Fibroblast of skin of abdomen (primary cell): ENCODE measurements around the gene SLC6A8.
"Not testable (repeated sequence)": the region's sequence is repeated elsewhere in the genome, so short reads cannot be mapped to it uniquely, and the experiment has no call there.

Source experiments
- DNase-seq: peaks from one replicate; pipeline ENCODE4 v3.0.0-alpha.2; 2013

Gene SLC6A8

GRCh38 chrX:153694256-153694655 lies 6.5 kb downstream of the SLC6A8 start:
- DNase-seq, result not testable (repeated sequence)

DNA sequence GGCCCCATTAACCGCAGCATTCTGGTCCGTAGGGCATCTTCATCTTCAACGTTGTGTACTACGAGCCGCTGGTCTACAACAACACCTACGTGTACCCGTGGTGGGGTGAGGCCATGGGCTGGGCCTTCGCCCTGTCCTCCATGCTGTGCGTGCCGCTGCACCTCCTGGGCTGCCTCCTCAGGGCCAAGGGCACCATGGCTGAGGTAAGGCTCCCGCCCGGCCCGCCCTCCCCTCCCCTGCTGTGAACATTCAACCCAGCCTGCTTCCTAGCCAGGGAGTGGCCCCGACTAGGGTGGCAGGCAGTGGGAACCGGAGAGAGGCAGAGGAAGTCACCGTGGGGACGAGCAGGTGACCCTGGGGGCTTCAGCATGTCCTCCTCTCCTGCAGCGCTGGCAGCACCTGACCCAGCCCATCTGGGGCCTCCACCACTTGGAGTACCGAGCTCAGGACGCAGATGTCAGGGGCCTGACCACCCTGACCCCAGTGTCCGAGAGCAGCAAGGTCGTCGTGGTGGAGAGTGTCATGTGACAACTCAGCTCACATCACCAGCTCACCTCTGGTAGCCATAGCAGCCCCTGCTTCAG lies 7.1 kb downstream of the SLC6A8 start:
- DNase-seq, result no peak

GRCh38 chrX:153696100-153696499 lies 8.4 kb downstream of the SLC6A8 start:
- DNase-seq, result no peak

DNA sequence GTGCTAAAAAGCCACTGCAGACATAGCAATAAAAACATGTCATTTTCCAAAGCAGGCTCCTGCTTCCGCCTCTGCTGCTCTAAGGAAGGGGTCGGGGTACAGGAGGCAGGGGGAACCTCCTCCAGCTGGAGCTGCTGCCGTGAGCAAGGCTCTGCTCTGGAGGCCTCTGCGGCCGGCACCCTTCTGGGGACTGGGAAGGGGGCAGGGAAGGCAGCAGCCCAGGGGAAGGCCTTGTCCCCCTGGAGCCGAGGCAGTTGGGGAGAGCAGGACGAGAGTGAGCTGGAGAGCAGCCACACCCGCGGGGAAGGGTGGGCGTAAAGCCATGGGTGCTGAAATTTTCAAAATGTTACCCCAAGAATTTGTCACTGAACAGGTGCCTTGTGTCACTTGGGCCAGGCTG lies 8.8 kb downstream of the SLC6A8 start:
- DNase-seq, result not testable (repeated sequence)

GRCh38 chrX:153696986-153697722 lies 9.4 kb downstream of the SLC6A8 start:
- DNase-seq, result not testable (repeated sequence)

DNA sequence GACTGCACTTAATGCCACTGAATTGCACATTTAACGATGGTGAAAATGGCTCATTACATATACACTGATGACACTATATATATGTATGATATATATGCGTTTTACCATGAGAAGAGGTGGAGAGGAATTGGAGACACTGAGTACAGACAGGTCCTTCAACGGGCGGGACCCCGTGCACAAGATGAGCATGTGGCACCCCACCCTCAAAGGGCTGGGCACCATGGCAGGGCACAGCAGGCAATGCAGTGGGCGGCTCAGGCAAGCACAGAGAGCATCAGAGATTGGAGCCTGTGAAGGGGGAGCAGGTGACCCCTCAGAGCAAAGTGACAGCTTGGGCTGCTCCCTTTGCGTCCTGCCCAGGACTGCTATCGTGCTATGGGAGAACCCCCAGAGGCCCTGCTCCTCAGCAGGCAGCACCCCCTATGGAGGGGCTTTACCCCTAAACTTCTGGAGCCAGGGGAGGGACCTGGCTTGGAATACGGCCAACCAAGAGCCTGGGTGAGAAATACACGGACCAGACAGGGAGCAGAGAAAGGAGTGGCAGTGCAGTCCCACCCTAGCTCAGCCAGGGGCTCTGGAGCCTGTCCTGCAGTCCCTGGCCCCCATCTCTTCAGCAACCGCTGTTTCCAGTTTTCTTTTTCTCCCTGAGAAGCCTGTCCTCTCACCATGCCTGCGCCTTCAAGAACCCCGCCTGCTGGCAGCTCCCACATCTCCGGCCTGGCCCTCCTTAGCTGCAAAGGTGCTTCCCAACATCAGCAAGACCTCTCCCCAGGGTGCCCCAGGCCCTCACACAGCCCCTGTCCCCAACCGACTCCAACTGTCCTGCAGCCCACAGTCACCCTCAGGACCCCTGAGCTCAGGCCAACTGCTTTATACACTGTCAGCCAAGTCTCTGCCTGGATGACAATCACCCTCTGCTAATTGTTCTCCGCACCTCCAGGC lies 10.5 kb downstream of the SLC6A8 start:
- no peak for DNase-seq

DNA sequence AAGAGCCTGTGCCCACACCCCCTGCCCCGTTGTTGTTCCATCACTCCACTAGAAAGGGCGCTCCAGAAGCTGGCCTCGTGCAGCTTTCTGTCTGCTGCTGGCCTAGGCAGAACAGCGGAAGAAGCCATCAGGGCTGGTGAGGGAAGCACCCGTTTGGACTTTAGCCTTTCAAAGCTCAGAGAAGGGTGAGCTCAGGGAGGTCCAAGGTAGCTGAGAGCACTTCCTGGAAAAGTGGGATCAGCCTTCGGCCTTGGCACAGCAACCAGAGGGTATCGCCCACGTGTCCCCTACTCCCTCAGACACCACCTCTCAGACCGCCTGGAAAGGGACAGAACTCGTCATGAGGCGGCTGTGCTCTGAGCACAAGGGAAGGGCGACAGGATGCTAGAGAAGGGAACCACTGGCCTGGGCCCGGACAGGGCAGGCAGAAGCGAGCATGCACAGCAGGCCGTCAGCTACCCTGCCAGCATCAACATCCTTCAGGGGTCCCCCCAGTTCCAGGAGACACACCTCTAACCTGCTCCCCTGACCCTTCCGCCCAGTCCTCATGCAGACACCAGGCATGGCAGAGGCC lies 11.6 kb downstream of the SLC6A8 start:
- DNase-seq, result not testable (repeated sequence)

DNA sequence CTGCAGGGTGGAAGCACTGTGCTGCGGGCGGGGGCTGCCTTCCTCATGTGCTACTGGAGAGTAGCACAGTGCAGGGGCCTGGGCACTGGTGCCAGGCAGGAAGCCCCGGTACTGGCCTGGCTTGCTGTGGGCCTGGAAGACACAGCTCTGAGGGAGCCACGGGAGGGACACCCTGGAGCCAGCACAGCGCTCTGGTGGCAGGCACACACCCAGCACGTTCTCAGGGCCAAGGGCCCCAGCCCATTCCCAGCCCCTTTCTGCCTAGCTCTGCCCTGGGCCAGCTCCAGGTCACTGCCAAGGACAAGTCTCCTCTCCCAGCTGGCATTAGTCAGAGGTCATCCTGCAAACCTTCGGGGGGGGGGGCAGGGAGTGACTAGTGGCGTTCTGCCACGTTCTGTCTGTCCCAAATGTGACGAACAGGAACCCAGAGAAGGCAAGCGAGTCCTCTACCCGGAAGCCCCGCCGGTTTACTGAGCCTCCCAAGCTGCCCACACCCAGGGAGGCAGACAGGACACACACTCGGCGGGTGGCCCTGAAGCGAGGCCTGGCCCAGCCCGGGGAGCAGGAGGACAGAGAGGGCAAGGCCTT lies 12.2 kb downstream of the SLC6A8 start:
- not testable (repeated sequence) for DNase-seq

DNA sequence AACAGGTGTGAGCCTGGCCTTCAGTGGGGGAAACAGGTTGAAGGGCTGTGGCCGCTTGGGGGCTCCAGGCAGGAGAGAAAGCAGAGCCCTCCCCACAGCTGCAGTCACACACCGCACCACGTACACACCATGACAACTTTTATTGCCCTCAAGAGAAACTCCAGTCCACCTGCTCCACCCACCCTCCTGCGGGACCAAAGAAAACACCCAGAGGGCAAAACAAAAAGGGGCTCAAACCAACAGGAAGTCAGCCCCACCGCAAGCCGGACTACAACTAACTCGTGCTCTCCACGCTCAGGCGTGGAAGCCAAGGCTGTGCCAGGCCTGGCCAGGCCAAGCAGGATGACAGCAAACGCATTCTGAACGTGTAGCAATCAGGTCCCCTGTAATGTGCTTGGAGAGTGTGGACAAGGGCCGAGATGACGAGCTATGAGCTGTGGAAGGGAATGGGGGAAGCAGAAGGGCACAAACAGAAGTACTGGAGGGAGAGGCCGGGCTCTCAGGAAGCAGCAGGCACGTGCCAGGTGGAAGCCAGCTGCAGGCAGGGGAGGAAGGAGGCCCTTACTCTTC lies 12.7 kb downstream of the SLC6A8 start:
- no peak for DNase-seq

- no peak for DNase-seq
Measured at GRCh38 chrX:153700967-153701366, 13.2 kb downstream of the SLC6A8 start.

DNA sequence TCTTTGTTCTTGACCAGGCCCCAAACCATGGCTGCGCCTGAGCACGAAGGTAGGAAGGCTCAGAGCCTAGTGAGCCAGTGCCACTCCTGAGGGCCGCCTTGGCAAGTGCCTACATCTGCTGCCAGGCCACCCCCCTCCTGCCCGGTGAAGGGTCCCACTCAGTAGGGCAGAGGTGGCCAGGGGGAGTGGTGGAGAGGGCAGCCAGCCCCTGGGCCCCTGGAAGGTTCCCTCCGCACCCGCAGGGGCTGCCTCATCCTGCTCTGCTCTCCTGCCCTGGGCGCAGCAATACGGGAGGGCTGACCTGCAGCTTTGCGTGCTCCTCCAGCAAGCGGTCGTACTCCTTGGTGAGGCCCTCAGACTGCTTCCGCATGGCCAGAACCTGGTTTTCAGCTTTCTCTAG lies 14.0 kb downstream of the SLC6A8 start:
- DNase-seq, result no peak

- no peak for DNase-seq
Measured at GRCh38 chrX:153702336-153703035, 14.8 kb downstream of the SLC6A8 start.

GRCh38 chrX:153703036-153703370 lies 15.3 kb downstream of the SLC6A8 start:
- no peak for DNase-seq

DNA sequence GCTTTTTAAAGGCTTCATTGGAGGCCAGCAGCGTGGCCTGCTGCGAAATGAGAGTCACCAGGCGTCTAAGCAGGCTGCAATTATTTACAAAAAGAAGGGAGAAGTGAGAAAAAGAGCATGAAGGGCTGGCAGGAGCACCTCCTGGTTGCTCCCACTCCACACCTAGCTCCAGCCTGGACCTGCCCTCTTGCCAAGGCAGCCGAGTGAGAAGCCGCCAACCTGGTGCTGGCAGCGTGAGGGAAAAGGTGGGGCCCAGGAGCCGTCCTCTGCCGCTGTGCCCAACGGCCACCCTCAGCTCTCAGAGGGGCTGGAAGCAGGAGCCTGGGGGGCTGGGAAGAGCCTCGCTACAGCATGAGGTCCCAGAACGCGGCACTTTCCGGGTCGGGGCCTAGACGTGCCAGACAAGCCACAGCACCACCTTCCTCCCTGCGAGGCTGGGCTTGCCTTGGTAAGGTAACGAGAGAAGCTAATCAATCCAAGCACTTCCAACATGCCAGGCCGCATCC lies 16.3 kb downstream of the SLC6A8 start:
- no peak for DNase-seq

DNA sequence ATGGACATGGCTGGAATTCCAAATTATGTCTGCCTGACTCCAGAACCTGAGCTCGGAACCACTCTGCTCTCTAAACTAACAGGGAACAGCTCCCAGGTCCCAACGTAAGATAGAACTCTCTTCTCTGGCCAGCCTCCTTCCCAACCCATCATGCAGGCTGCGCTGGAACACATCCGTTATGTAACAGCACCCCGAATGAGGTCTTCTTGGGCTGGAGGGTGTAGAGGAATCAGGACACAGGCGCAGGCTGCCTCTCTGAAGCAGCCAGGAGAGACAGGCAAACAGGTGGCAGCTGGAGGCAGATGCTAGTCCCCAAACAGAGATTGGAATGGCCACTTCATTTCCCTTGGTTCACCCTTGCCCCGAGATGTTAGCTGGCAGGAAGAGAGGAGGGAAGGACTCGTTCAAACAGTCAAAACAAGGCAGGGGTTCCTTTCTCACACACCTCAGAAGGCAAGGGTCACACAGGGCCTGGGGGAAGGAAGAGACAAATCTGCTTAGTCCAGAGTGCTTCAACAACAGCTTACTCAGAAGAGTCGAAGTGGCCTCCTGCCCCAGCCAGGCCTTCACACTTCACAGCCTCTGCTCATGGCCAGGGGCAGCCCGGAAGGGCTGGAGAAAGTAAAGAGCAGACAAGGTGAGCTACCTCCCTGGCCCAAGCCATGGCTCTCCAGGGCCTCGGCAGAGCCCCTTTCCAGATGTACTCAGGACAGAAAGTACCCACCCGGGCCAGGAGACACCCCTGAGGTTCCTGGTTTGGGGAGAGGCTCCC lies 17.1 kb downstream of the SLC6A8 start:
- not testable (repeated sequence) for DNase-seq

DNA sequence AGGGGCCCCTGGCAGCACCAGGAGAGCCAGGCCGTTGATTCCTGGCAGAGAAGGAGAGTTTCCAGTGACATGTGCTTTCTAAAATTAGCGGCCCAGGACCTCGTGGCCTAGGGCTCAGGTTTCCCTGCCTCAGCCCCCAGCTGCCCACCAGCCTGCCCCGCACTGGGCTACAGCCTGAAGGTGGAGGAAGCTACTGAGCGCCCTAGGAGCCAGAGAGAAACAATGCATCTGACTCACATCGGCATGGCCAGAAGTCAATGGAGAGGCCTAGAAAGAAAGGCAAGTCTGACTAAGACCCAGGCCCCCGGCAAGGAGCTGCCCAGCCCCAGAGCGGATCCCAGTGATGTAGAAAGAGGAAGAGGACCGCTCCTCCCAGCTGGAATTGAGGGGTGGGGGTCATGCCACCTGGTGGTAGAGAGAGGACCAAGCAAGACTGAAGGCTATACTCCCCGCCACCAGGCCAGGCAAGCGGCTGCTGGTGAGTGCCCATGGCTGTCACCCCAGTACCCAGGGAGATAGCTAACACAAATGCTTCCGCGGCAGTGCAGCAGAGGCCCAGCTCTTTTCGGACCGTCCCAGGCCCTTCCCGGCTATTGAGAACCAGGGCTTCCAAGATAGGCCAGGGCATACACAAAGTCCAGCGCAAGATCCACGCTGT lies 17.8 kb downstream of the SLC6A8 start:
- DNase-seq, result not testable (repeated sequence)

GRCh38 chrX:153706799-153707198 lies 19.1 kb downstream of the SLC6A8 start:
- no peak for DNase-seq

GRCh38 chrX:153707406-153707805 lies 19.7 kb downstream of the SLC6A8 start:
- DNase-seq, result no peak

GRCh38 chrX:153708415-153708814 lies 20.7 kb downstream of the SLC6A8 start:
- peak; percentile 65 for DNase-seq
